ENCODE data around the gene METTL24.

DNA sequence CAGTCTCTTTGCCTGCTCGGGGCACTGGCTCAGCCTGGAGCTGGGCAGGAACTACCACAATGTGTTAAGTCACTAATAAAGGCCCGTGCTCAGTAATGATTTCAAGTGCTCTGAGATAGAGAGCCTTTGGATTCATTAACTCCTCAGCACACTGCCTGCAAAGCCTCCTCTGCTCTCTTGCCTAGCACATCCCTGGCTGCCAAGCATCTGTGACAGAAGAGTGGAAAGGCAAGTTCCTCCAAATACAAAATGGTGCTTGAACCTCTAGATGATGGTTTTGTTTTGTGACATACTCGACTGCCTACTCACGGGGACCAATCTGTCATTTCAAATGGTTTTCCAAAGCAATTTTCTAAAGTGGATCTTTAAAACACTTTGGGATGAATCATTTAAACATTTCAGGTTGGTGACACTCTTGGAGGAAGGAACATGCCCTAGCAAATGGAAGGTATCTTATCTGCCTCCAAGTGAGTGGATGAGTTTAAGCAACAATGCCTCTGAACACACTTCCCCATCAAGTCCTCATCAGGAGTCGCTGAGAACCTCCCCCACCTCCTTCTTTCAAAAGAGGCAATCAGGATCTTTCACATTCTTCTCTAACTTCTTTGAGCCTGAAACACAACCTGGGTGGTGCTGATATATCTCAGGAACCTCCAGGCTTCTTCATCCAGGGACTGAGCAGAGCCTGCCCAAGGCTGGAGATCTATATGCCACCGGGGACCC is 35.8 kb downstream of the METTL24 start:
- TF ChIP-seq, protein P1, sequence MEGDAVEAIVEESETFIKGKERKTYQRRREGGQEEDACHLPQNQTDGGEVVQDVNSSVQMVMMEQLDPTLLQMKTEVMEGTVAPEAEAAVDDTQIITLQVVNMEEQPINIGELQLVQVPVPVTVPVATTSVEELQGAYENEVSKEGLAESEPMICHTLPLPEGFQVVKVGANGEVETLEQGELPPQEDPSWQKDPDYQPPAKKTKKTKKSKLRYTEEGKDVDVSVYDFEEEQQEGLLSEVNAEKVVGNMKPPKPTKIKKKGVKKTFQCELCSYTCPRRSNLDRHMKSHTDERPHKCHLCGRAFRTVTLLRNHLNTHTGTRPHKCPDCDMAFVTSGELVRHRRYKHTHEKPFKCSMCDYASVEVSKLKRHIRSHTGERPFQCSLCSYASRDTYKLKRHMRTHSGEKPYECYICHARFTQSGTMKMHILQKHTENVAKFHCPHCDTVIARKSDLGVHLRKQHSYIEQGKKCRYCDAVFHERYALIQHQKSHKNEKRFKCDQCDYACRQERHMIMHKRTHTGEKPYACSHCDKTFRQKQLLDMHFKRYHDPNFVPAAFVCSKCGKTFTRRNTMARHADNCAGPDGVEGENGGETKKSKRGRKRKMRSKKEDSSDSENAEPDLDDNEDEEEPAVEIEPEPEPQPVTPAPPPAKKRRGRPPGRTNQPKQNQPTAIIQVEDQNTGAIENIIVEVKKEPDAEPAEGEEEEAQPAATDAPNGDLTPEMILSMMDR (conservative IDR thresholded peaks at IDR 0.05 in 1 of 2, IDR thresholded peaks at IDR 0.05 in 1 of 2; ENCODE audit: extremely low read depth in 1 of 2, insufficient read depth in 1 of 2, low read depth in 1 of 2, low read length in 2 of 2) = no peak
- TF ChIP-seq EZH2 (IDR thresholded peaks at IDR 0.05; ENCODE audit: borderline replicate concordance, low read length) = no peak

Measured in mammary epithelial cell (primary cell).